Heart left ventricle (tissue), 16 donors: ENCODE measurements around the gene WDSUB1. TPM values are rescaled to one million over a fixed set of nuclear protein-coding genes. Genes with fewer than 3 reads are reported as not detected.

ENCODE experiments used
- ATAC-seq, 4 donors: fragments of 200-7000 bp; cut with Tn5 transposase; one replicate each; pipeline ENCODE4 v1.9.1; 2020 to 2022; ENCODE audit warnings: moderate library complexity in 4 of 4, mild to moderate bottlenecking in 3 of 4, moderate number of reproducible peaks in 1 of 4
- DNase-seq, 5 donors: peaks; one replicate each; pipeline ENCODE4 v3.0.0-alpha.2; 2020
- H3K27ac ChIP-seq, 12 donors: fragments of 200-600 bp; sonication (generic) in 4 of 12; one replicate each; pipeline versions ENCODE4 v1.5.0 to v1.8.0; 2016 to 2022; ENCODE audit warnings: mild to moderate bottlenecking in 2 of 12
- H3K27me3 ChIP-seq, 9 donors: fragments of 200-600 bp; sonication (generic) in 2 of 9; one replicate each; pipeline versions ENCODE4 v1.5.1 to v1.8.0; 2016 to 2022; ENCODE audit warnings: mild to moderate bottlenecking in 3 of 9
- H3K36me3 ChIP-seq, 9 donors: fragments of 200-600 bp; sonication (generic) in 2 of 9; one replicate each; pipeline versions ENCODE4 v1.5.0 to v1.8.0; 2018 to 2022; ENCODE audit warnings: mild to moderate bottlenecking in 2 of 9
- H3K4me1 ChIP-seq, 12 donors: fragments of 200-600 bp; sonication (generic) in 4 of 12; one replicate each; pipeline versions ENCODE4 v1.5.0 to v1.8.0; 2016 to 2022; ENCODE audit warnings: mild to moderate bottlenecking in 3 of 12
- H3K4me3 ChIP-seq, 12 donors: fragments of 200-600 bp; sonication (generic) in 4 of 12; one replicate each; pipeline versions ENCODE4 v1.5.0 to v1.8.0; 2017 to 2022; ENCODE audit warnings: mild to moderate bottlenecking in 9 of 12, moderate library complexity in 4 of 12
- H3K9me3 ChIP-seq, 12 donors: fragments of 200-600 bp; sonication (generic) in 4 of 12; one replicate each; pipeline versions ENCODE4 v1.5.0 to v1.8.0; 2016 to 2022; ENCODE audit warnings: mild to moderate bottlenecking in 1 of 12
- POLR2A ChIP-seq, 2 donors: fragments of 450-650 bp; IDR thresholded peaks; one replicate each; pipeline ENCODE4 v1.6.1; 2017; ENCODE audit warnings: antibody characterized with exemption in 2 of 2, mild to moderate bottlenecking in 2 of 2, moderate library complexity in 2 of 2
- WGBS, 4 donors: extraction: QIAGEN DNeasy Blood & Tissue Kit in 2 of 4; methylation state at CpG; one replicate each; pipeline versions ENCODE4 v1.1.5 to v1.1.7; 2013 to 2018; 5-methylcytosine and 5-hydroxymethylcytosine counted together
- intact Hi-C, 10 donors: fragments of 100-400 bp; cut with DNase I; formaldehyde crosslinking; loops; one replicate each; pipeline versions ENCODE4 v1.11.1 to v1.14.2; 2022
- polyA plus RNA-seq, 2 donors: library from polyadenylated mRNA; stranded (reverse); fragments of 200-250 nt; gene quantifications; one replicate each; pipeline ENCODE4 v1.2.3, GENCODE V29; 2013
- total RNA-seq, 9 donors: library from RNA; depleted of rRNA in 2 of 9; stranded (reverse); fragments of >200 nt in 2 of 9; fragmentation: NEBNext Ultra II Directional in 3 of 9; extraction: Animal tissue kit (Norgen Biotek cat#: 25700) in 3 of 9; gene quantifications; one replicate each; pipeline versions ENCODE4 v1.1.0 to v1.2.4, GENCODE V29; 2016 to 2023
- TF ChIP-seq, protein P1 (sequence below), 12 donors: fragments of 200-600 bp; sonication (generic) in 4 of 12; IDR thresholded peaks; one replicate each; pipeline versions ENCODE4 v1.5.0 to v1.8.0; 2018 to 2022; ENCODE audit warnings: antibody characterized with exemption in 12 of 12, mild to moderate bottlenecking in 5 of 12
- donor health status: ischemic (EF 13 %, LVEDD 7.1; RV severe dilation, severe dysfunction).
- donor health status: healthy with polysubstance abuse.
- donor health status: DM: no; HTN: yes; CAD: no.
- donor health status: DM: no; HTN: no; CAD: no.
- donor health status: ischemic (EF 25% LVEDD 6.9; RV normal size, moderate dysfunction).
- donor health status: ischemic (EF 25% LVEDD 5.7; RV mildly dilated, moderate dysfunction).
- donor health status: healthy.
- donor health status: DM: yes; HTN: yes; CAD: no.
- donor health status: ischemic (EF 35%, LVEDD 5.7; RV mildly dilated, moderate dysfunction).
- donor health status: nonischemic (EF 11% LVEDD 7.7; RV severe dilation, severe dysfunction).
- donor health status: DM: yes; HTN: yes; CAD: no.
- donor health status: PGD.
- donor health status: ischemic (EF 29% LVEDD 5.4; RV normal size, mild dysfunction).
- donor health status: nonischemic (EF 23%, LVEDD 6.1; RV moderate dilation, normal function).

Gene WDSUB1
- total and polyA plus RNA-seq, 11 donors: 5.1 to 12.4 (median 8.0) TPM

GRCh38 chr2:159195697-159196096 lies 90.8 kb downstream of the WDSUB1 start:
- H3K9me3 ChIP-seq: no peaks in the 10 kb centered on the region
- H3K4me1 ChIP-seq: peaks cover 2 to 68% (median 23%) of the 10 kb centered on the region in 12 donors
- no peak overlapping the region for H3K4me3 ChIP-seq
- H3K27ac ChIP-seq: peak overlapping the region; percentile 4 to 74 (median 54)
- DNase-seq (peak in 4 of 5 donors; percentile 54 to 87 (median 74)), ATAC-seq (peak; percentile 89 to 94 (median 90))
- WGBS, 4 donors: 66 to 79% (median 70%) methylated on average over 6 of the region's 6 CpGs
- TF ChIP-seq, protein P1, sequence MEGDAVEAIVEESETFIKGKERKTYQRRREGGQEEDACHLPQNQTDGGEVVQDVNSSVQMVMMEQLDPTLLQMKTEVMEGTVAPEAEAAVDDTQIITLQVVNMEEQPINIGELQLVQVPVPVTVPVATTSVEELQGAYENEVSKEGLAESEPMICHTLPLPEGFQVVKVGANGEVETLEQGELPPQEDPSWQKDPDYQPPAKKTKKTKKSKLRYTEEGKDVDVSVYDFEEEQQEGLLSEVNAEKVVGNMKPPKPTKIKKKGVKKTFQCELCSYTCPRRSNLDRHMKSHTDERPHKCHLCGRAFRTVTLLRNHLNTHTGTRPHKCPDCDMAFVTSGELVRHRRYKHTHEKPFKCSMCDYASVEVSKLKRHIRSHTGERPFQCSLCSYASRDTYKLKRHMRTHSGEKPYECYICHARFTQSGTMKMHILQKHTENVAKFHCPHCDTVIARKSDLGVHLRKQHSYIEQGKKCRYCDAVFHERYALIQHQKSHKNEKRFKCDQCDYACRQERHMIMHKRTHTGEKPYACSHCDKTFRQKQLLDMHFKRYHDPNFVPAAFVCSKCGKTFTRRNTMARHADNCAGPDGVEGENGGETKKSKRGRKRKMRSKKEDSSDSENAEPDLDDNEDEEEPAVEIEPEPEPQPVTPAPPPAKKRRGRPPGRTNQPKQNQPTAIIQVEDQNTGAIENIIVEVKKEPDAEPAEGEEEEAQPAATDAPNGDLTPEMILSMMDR (IDR thresholded peaks at IDR 0.05): no peak
- no peak for TF ChIP-seq POLR2A (IDR thresholded peaks at IDR 0.05)
- H3K36me3 ChIP-seq: peaks cover 0 to 89% (median 38%) of the 10 kb centered on the region in 9 donors
- H3K27me3 ChIP-seq: no peaks in the 10 kb centered on the region
- intact Hi-C loops: no loop called here

DNA sequence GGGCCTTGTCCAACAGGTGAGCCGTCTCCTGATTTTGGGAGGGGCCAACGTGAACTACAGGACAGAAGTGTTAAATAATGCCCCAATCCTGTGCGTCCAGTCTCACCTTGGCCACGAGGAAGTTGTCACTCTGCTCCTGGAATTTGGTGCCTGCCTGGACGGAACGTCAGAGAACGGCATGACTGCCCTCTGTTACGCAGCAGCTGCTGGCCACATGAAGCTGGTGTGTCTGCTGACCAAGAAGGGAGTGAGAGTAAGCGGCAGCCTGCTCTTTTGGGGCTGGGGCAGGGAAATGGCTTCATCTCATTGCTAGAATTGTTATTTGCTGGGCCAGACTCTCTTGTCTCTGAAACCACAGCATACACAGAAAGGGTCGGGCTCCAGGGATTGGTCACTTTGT lies 92.3 kb downstream of the WDSUB1 start:
- peak in 1 of 5 donors; percentile 49 for DNase-seq
- peak overlapping the region in 8 of 12 donors; percentile 5 to 74 (median 42) for H3K27ac ChIP-seq
- peaks cover 2 to 58% (median 9%) of the 10 kb centered on the region in 12 donors for H3K4me1 ChIP-seq
- H3K9me3 ChIP-seq: no peaks in the 10 kb centered on the region
- ATAC-seq: peak in 2 of 4 donors; percentile 44 to 45
- intact Hi-C loops: no loop called here
- no peak for TF ChIP-seq POLR2A (IDR thresholded peaks at IDR 0.05)
- TF ChIP-seq, protein P1 (IDR thresholded peaks at IDR 0.05): no peak
- H3K4me3 ChIP-seq: no peak overlapping the region
- WGBS, 4 donors: 75 to 88% (median 83%) methylated on average over 8 to 10 of the region's 10 CpGs
- H3K27me3 ChIP-seq: no peaks in the 10 kb centered on the region
- H3K36me3 ChIP-seq: peaks cover 0 to 87% (median 33%) of the 10 kb centered on the region in 9 donors

GRCh38 chr2:159193791-159194190 lies 92.7 kb downstream of the WDSUB1 start:
- ATAC-seq (no peak), DNase-seq (no peak)
- Histone ChIP-seq H3K27me3 (no peaks in the 10 kb centered on the region), H3K9me3 (no peaks in the 10 kb centered on the region), H3K36me3 (peaks cover 0 to 87% (median 29%) of the 10 kb centered on the region in 9 donors), H3K4me3 (no peak overlapping the region), H3K4me1 (peaks cover 2 to 58% (median 12%) of the 10 kb centered on the region in 12 donors), H3K27ac (peak overlapping the region in 8 of 12 donors; percentile 5 to 74 (median 42))
- 80 to 84% (median 81%) methylated on average over 4 of the region's 4 CpGs for WGBS, 4 donors
- intact Hi-C loops: no loop called here
- TF ChIP-seq, protein P1 (IDR thresholded peaks at IDR 0.05): no peak
- TF ChIP-seq POLR2A (IDR thresholded peaks at IDR 0.05): no peak

- ATAC-seq (no peak), DNase-seq (no peak)
- Histone ChIP-seq H3K4me3 (no peak overlapping the region), H3K36me3 (peaks cover 0 to 85% (median 18%) of the 10 kb centered on the region in 9 donors), H3K9me3 (no peaks in the 10 kb centered on the region), H3K27me3 (no peaks in the 10 kb centered on the region), H3K4me1 (peaks cover 2 to 58% (median 16%) of the 10 kb centered on the region in 12 donors), H3K27ac (no peak overlapping the region)
- WGBS, 4 donors: 94 to 95% (median 95%) methylated on average over 12 of the region's 12 CpGs
- intact Hi-C loops: no loop called here
- TF ChIP-seq, protein P1 (IDR thresholded peaks at IDR 0.05): no peak
- no peak for TF ChIP-seq POLR2A (IDR thresholded peaks at IDR 0.05)
Measured at GRCh38 chr2:159192371-159192918, 94.1 kb downstream of the WDSUB1 start.
